GM12892 (cell line): ENCODE measurements around the gene POLR2L.

Experiments
- DNase-seq: peaks from one replicate; pipeline ENCODE4 v3.0.0; 2011; ENCODE audit not compliant: insufficient read length
- FAIRE-seq: peaks from 2 replicates; lab custom pipeline; 2011; peaks lifted over from hg19 to GRCh38; lab: Jason Lieb, UNC
- POLR2A ChIP-seq: IDR thresholded peaks from 2 replicates; pipeline ENCODE4 v1.6.1; 2011; ENCODE audit warnings: low read depth, low read length, control low read depth
- POLR2AphosphoS5 ChIP-seq: IDR thresholded peaks from 2 replicates; pipeline ENCODE4 v1.6.1; 2011; ENCODE audit warnings: low read depth, low read length, control low read depth
- TAF1 ChIP-seq: IDR thresholded peaks from 2 replicates; pipeline ENCODE4 v1.6.1; 2011; ENCODE audit warnings: low read depth, mild to moderate bottlenecking, control low read depth, low read length, borderline replicate concordance

Gene POLR2L

GRCh38 chr11:841981-842369 lies 354 bp downstream of the POLR2L start:
- no peak for FAIRE-seq

GRCh38 chr11:839875-840617 lies 2.3 kb downstream of the POLR2L start:
- FAIRE-seq (no peak), DNase-seq (no peak)
- no peak for TF ChIP-seq TAF1
- no peak for TF ChIP-seq POLR2A
- no peak for TF ChIP-seq POLR2AphosphoS5

More at GRCh38 chr11:841981-842369, 354 bp downstream of the POLR2L start:
- no peak for DNase-seq
- TF ChIP-seq POLR2AphosphoS5 (no peak), TAF1 (no peak), POLR2A (no peak)

GRCh38 chr11:839280-839623 lies 3.1 kb downstream of the POLR2L start:
- no peak for FAIRE-seq
- TF ChIP-seq TAF1 (no peak), POLR2AphosphoS5 (no peak), POLR2A (no peak)
- no peak for DNase-seq

- DNase-seq (no peak), FAIRE-seq (no peak)
- no peak for TF ChIP-seq POLR2AphosphoS5
Observed at GRCh38 chr11:838441-839279, 3.7 kb downstream of the POLR2L start.

- no peak for FAIRE-seq
- DNase-seq = no peak
Observed at GRCh38 chr11:837990-838307, 4.4 kb downstream of the POLR2L start.

GRCh38 chr11:837189-837989 lies 4.9 kb downstream of the POLR2L start:
- peak; percentile 17; the same call in 1 of the 2 replicates for TF ChIP-seq POLR2AphosphoS5
- TF ChIP-seq TAF1 = no peak
- DNase-seq = no peak
- FAIRE-seq = no peak

More at GRCh38 chr11:837990-838307, 4.4 kb downstream of the POLR2L start:
- TF ChIP-seq POLR2AphosphoS5 (no peak), POLR2A (no peak; the same call in 1 of the 2 replicates), TAF1 (no peak)

- DNase-seq = no peak
- FAIRE-seq = no peak
- TF ChIP-seq POLR2A = no peak
- TF ChIP-seq POLR2AphosphoS5 = no peak
- TF ChIP-seq TAF1 = no peak
Observed at GRCh38 chr11:836700-837099, 5.6 kb downstream of the POLR2L start.

GRCh38 chr11:836274-836673 lies 6.1 kb downstream of the POLR2L start:
- TF ChIP-seq POLR2AphosphoS5 = no peak
- TF ChIP-seq TAF1 = no peak
- no peak for TF ChIP-seq POLR2A
- FAIRE-seq = no peak
- DNase-seq = no peak

GRCh38 chr11:834371-835316 lies 7.7 kb downstream of the POLR2L start:
- no peak for DNase-seq
- peak; percentile 38 for FAIRE-seq
- TF ChIP-seq TAF1 (no peak), POLR2A (no peak), POLR2AphosphoS5 (no peak)

- DNase-seq = no peak
- FAIRE-seq = peak; percentile 14
Observed at GRCh38 chr11:833849-834311, 8.4 kb downstream of the POLR2L start.

More at GRCh38 chr11:833849-834311, 8.4 kb downstream of the POLR2L start:
- no peak for TF ChIP-seq POLR2AphosphoS5
- no peak for TF ChIP-seq TAF1
